Lower leg skin (tissue), 4 donors: ENCODE results near the gene GRB10. TPM values are rescaled to one million over a fixed set of nuclear protein-coding genes. Genes with fewer than 3 reads are reported as not detected.

ENCODE experiments used
- DNase-seq, 2 donors: peaks; one replicate each; pipeline ENCODE4 v3.0.0-alpha.2; 2019; ENCODE audit warnings: low spot score in 2 of 2
- H3K4me3 ChIP-seq: fragments of 200-600 bp; sonication (generic); 2 replicates; pipeline ENCODE4 v1.5.1; 2017; ENCODE audit warnings: mild to moderate bottlenecking, low read depth; ENCODE audit not compliant: poor library complexity, severe bottlenecking
- CTCF ChIP-seq, 3 donors: fragments of 450-650 bp; IDR thresholded peaks; one replicate each; pipeline ENCODE4 v1.5.1; 2016; ENCODE audit warnings: antibody characterized with exemption in 3 of 3, mild to moderate bottlenecking in 3 of 3, moderate library complexity in 2 of 3
- POLR2A ChIP-seq, 2 donors: fragments of 450-650 bp; IDR thresholded peaks; one replicate each; pipeline ENCODE4 v1.6.1; 2016 to 2017; ENCODE audit warnings: antibody characterized with exemption in 2 of 2, mild to moderate bottlenecking in 1 of 2, moderate library complexity in 1 of 2
- WGBS, 2 donors: methylation state at CpG; one replicate each; pipeline ENCODE4 v1.1.5; 2018; 5-methylcytosine and 5-hydroxymethylcytosine counted together
- intact Hi-C: fragments of 100-400 bp; cut with DNase I; formaldehyde crosslinking; loops from one replicate; pipeline ENCODE4 v1.15.0; 2023; ENCODE audit warnings: low total_unique reads
- total RNA-seq, 4 donors: library from RNA; depleted of rRNA; stranded (reverse); fragments of >200 nt; gene quantifications; one replicate each; pipeline ENCODE4 v1.1.0, GENCODE V29; 2016

The GRB10 gene
- total RNA-seq, 4 donors from 2014 or later, result 6.6 to 25.7 (median 15.2) TPM

- WGBS, 2 donors, result 81 to 90% methylated on average over 6 of the region's 6 CpGs
- peak in 1 of 2 donors; percentile 6 for DNase-seq
- intact Hi-C loops, result no loop called here
- TF ChIP-seq CTCF (IDR thresholded peaks at IDR 0.05) (no peak), POLR2A (IDR thresholded peaks at IDR 0.05) (no peak)
- no peak overlapping the region for H3K4me3 ChIP-seq
These were observed 154.1 kb downstream of the GRB10 start for GRCh38 chr7:50628434-50629084.

GRCh38 chr7:50627824-50628361 is 154.8 kb downstream of the GRB10 start:
- intact Hi-C loops, result no loop called here
- DNase-seq, result no peak
- 77 to 83% methylated on average over 17 of the region's 17 CpGs for WGBS, 2 donors
- H3K4me3 ChIP-seq, result no peak overlapping the region
- TF ChIP-seq POLR2A (IDR thresholded peaks at IDR 0.05) (no peak), CTCF (IDR thresholded peaks at IDR 0.05) (no peak)

- WGBS, 2 donors, result 93% methylated on average over 3 of the region's 3 CpGs
- no peak for DNase-seq
- intact Hi-C loops, result no loop called here
These were observed 156.4 kb downstream of the GRB10 start for GRCh38 chr7:50626286-50626685.

GRCh38 chr7:50625360-50625759 is 157.3 kb downstream of the GRB10 start:
- 91 to 98% methylated on average over 5 of the region's 5 CpGs for WGBS, 2 donors
- H3K4me3 ChIP-seq, result no peak overlapping the region
- DNase-seq, result no peak

More at GRCh38 chr7:50626286-50626685, 156.4 kb downstream of the GRB10 start:
- TF ChIP-seq CTCF (IDR thresholded peaks at IDR 0.05) (no peak), POLR2A (IDR thresholded peaks at IDR 0.05) (no peak)
- no peak overlapping the region for H3K4me3 ChIP-seq

GRCh38 chr7:50622821-50623220 is 159.9 kb downstream of the GRB10 start:
- WGBS, 2 donors, result 79 to 80% methylated on average over 2 of the region's 2 CpGs
- intact Hi-C loops, result no loop called here

More at GRCh38 chr7:50625360-50625759, 157.3 kb downstream of the GRB10 start:
- TF ChIP-seq POLR2A (IDR thresholded peaks at IDR 0.05), result no peak
- TF ChIP-seq CTCF (IDR thresholded peaks at IDR 0.05), result no peak
- intact Hi-C loops, result no loop called here

More at GRCh38 chr7:50622821-50623220, 159.9 kb downstream of the GRB10 start:
- no peak for DNase-seq
- TF ChIP-seq POLR2A (IDR thresholded peaks at IDR 0.05) (no peak), CTCF (IDR thresholded peaks at IDR 0.05) (no peak)
- H3K4me3 ChIP-seq, result no peak overlapping the region
